CD1c-positive myeloid dendritic cell (primary cell): ENCODE measurements around the gene ANXA6.
"Not testable (repeated sequence)": the region's sequence is repeated elsewhere in the genome, so short reads cannot be mapped to it uniquely, and the experiment has no call there.

ENCODE experiments used
- DNase-seq: peaks from one replicate; pipeline ENCODE4 v3.0.0-alpha.2; 2016; ENCODE audit errors: extremely low spot score

ANXA6 gene

GRCh38 chr5:151181818-151182523 is 24.4 kb upstream of the ANXA6 start:
- DNase-seq = no peak

- DNase-seq = no peak
Measured at GRCh38 chr5:151180291-151180690, 22.7 kb upstream of the ANXA6 start.

- DNase-seq = no peak
Measured at GRCh38 chr5:151179489-151179840, 21.9 kb upstream of the ANXA6 start.

- DNase-seq = no peak
Measured at GRCh38 chr5:151178777-151179488, 21.4 kb upstream of the ANXA6 start.

- no peak for DNase-seq
Measured at GRCh38 chr5:151178372-151178771, 20.8 kb upstream of the ANXA6 start.

GRCh38 chr5:151176268-151176667 is 18.7 kb upstream of the ANXA6 start:
- DNase-seq = not testable (repeated sequence)

GRCh38 chr5:151174612-151175101 is 17.1 kb upstream of the ANXA6 start:
- no peak for DNase-seq

GRCh38 chr5:151173711-151174611 is 16.4 kb upstream of the ANXA6 start:
- DNase-seq = no peak

- peak; percentile 38 for DNase-seq
Measured at GRCh38 chr5:151171529-151171928, 13.9 kb upstream of the ANXA6 start.

- no peak for DNase-seq
Measured at GRCh38 chr5:151168602-151169344, 11.2 kb upstream of the ANXA6 start.

- DNase-seq = no peak
Measured at GRCh38 chr5:151167022-151167421, 9.4 kb upstream of the ANXA6 start.

- peak; percentile 89 for DNase-seq
Measured at GRCh38 chr5:151164687-151165392, 7.3 kb upstream of the ANXA6 start.

- no peak for DNase-seq
Measured at GRCh38 chr5:151162776-151163175, 5.2 kb upstream of the ANXA6 start.

GRCh38 chr5:151159649-151160373 is 2.2 kb upstream of the ANXA6 start:
- DNase-seq = no peak

GRCh38 chr5:151158287-151158661 is 695 bp upstream of the ANXA6 start:
- DNase-seq = no peak

GRCh38 chr5:151156507-151157420 is 815 bp downstream of the ANXA6 start:
- no peak for DNase-seq

GRCh38 chr5:151155775-151156506 is 1.6 kb downstream of the ANXA6 start:
- no peak for DNase-seq

- peak; percentile 24 for DNase-seq
Measured at GRCh38 chr5:151154931-151155774, 2.4 kb downstream of the ANXA6 start.
